Stimulated activated CD8-positive, alpha-beta memory T cell treated with anti-CD3 and anti-CD28 coated beads, Interleukin-2, amount 100 ng/mL, for 48 hours (primary cell): ENCODE data around the gene CLCA2.

Source experiments
- DNase-seq, 2 donors: peaks; one replicate each; pipeline ENCODE4 v3.0.0-alpha.2; 2020; ENCODE audit warnings: low read depth in 2 of 2

The CLCA2 gene

GRCh38 chr1:86423873-86424272 is at the start of gene CLCA2:
Gene CLCA2, plus strand, starts transcription at chr1:86424171. Its CDS starts 77 bp downstream, at chr1:86424248.
- DNase-seq = no peak

GRCh38 chr1:86375688-86376087 is 48.3 kb upstream of the CLCA2 start:
- no peak for DNase-seq

GRCh38 chr1:86377341-86377740 is 46.6 kb upstream of the CLCA2 start:
- DNase-seq = no peak

GRCh38 chr1:86378813-86379212 is 45.2 kb upstream of the CLCA2 start:
- DNase-seq = no peak

GRCh38 chr1:86380257-86380861 is 43.6 kb upstream of the CLCA2 start:
- DNase-seq = no peak

- no peak for DNase-seq
Observed at GRCh38 chr1:86381223-86381622, 42.7 kb upstream of the CLCA2 start.

GRCh38 chr1:86382878-86383277 is 41.1 kb upstream of the CLCA2 start:
- DNase-seq = no peak

GRCh38 chr1:86387916-86388627 is 35.9 kb upstream of the CLCA2 start:
- DNase-seq = no peak

- no peak for DNase-seq
Observed at GRCh38 chr1:86388777-86389176, 35.2 kb upstream of the CLCA2 start.

GRCh38 chr1:86389307-86389706 is 34.7 kb upstream of the CLCA2 start:
- DNase-seq = no peak

GRCh38 chr1:86394416-86394815 is 29.6 kb upstream of the CLCA2 start:
- no peak for DNase-seq

- peak; percentile 78 to 82 for DNase-seq
Observed at GRCh38 chr1:86395751-86396497, 28.0 kb upstream of the CLCA2 start, which contains the start of gene ODF2L. Gene ODF2L, minus strand, starts transcription at chr1:86396323. Its CDS starts 9,296 bp downstream, at chr1:86387027.

- no peak for DNase-seq
Observed at GRCh38 chr1:86396498-86396890, 27.5 kb upstream of the CLCA2 start.

GRCh38 chr1:86409416-86410021 is 14.5 kb upstream of the CLCA2 start:
- DNase-seq = no peak

GRCh38 chr1:86410879-86411278 is 13.1 kb upstream of the CLCA2 start:
- DNase-seq = no peak

GRCh38 chr1:86416343-86416742 is 7.6 kb upstream of the CLCA2 start:
- DNase-seq = no peak

GRCh38 chr1:86419277-86419903 is 4.6 kb upstream of the CLCA2 start:
- DNase-seq = no peak

GRCh38 chr1:86421601-86422280 is 2.2 kb upstream of the CLCA2 start:
- no peak for DNase-seq

GRCh38 chr1:86423473-86423872 is 498 bp upstream of the CLCA2 start:
- no peak for DNase-seq

- DNase-seq = no peak
Observed at GRCh38 chr1:86429122-86429725, 5.3 kb downstream of the CLCA2 start.

- no peak for DNase-seq
Observed at GRCh38 chr1:86429835-86430234, 5.9 kb downstream of the CLCA2 start.
